GM12801 (cell line): ENCODE data around the gene ZDHHC1.

Experiments
- CTCF ChIP-seq: IDR thresholded peaks from one replicate; pipeline ENCODE4 v1.5.1; 2011; ENCODE audit warnings: control low read depth; ENCODE audit not compliant: insufficient read length; ENCODE audit errors: extremely low read depth

Gene ZDHHC1

GRCh38 chr16:67454104-67454503 is 37.8 kb upstream of the ZDHHC1 start:
- no peak for TF ChIP-seq CTCF

DNA sequence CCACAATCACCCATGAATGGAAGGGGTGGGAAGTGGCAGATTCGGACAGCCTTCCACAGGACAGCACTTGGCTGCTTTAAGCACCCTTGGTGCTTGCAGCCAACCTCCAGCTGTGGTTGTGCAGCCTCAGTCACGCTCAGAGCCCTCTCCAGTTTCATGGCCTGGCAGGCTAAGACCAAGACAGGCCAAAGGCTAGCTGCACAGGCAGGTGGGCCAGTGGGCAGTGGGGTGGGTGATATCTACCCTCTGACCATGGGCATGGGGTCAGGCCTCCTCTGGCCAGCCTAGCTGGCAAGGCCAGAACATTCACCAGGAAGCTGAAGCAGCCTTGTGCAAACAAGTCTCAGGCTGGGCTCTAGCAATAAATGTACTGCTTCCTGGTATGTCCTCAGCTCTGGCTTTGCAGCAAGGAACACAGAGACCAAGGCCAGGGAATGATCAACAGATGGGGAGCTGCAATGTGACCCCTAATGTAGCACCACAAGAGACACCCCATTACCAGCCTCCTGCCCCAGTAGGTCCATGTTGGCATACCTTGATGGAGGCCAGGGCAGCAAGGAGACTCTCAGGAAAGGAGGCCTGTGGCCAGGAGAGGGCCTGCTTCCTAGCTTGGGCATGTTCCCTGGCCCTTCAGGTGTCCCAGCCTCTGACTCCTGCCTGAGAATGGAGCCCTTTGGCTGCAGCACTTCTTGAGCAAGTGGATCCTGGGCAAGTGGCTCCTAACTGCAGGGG is 35.6 kb upstream of the ZDHHC1 start:
- TF ChIP-seq CTCF = no peak

DNA sequence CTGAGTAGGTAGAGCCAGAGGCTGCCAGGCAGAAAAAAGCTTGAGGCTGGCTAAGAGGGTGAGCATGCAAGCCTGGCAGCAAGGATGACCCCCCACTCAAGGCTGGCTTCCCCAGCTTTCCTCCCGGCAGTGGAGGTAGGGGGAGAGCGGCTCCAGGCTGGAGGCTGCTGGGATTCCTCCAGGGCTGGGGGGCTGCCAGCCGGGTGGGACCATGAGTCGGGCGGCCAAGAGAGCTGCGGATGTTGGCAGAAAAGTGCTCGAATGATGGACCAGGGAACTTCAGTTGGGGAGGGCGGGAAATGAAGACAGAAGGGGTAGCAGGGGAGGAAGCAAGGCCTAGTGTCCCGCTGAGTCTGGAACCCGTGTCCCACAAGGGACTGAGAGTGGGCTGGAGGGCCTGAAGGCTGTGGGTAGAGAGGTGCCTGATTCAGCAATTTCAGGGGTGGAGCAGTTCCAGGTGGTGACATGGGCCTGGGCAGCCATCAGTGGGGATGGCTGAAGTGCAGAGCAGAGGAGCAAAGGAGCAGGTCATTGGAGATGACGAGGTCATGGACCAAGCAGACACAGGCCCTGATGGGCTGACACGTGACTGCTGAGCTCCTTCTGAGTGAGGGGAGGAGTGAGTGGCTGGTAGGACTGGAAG is 34.9 kb upstream of the ZDHHC1 start:
- no peak for TF ChIP-seq CTCF

DNA sequence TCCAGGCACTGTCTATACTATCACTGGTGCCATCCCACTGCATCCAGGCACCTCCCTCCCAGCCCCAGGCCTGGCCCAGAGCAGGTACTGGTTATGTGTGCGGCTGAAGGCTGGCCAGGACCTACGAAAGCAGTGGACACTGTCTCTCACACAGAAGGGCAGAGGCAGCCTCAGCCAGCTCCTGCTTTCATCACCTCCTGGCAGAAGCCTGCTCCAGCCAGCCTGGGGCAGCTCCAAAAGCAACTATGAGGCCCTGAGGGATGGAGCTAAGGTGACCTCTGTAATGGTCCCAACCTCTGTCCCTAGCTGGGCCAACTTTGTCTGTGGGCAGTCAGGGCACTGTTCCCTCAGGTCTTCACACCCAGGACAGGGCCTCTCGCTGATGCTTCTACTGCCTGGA is 33.5 kb upstream of the ZDHHC1 start:
- TF ChIP-seq CTCF = no peak

GRCh38 chr16:67449336-67449735 is 33.1 kb upstream of the ZDHHC1 start:
- no peak for TF ChIP-seq CTCF

- TF ChIP-seq CTCF = no peak
Measured at GRCh38 chr16:67448580-67448979, 32.3 kb upstream of the ZDHHC1 start.

- TF ChIP-seq CTCF = no peak
Measured at GRCh38 chr16:67447508-67448076, 31.3 kb upstream of the ZDHHC1 start.
